ENCODE data around the gene RAB11FIP2.

RAB11FIP2 gene

GRCh38 chr10:117991701-117992100 lies 55.0 kb downstream of the RAB11FIP2 start:
- no peak for DNase-seq
- Histone ChIP-seq H3K36me3 (replicated peaks) (no peaks in the 10 kb centered on the region), H3K4me3 (ENCODE audit: low read depth, low read length) (no peak overlapping the region), H3K27me3 (replicated peaks) (no peaks in the 10 kb centered on the region), H3K27ac (no peak overlapping the region)
- in situ Hi-C loops (cut with HindIII; ENCODE audit: low pct_ligation_motif_present, low sequenced_read_pairs): no loop called here
- TF ChIP-seq CTCF (IDR thresholded peaks at IDR 0.05; ENCODE audit: low read depth, low read length, missing control alignments): no peak

- in situ Hi-C loops (cut with HindIII; ENCODE audit: low pct_ligation_motif_present, low sequenced_read_pairs): no loop called here
Observed at GRCh38 chr10:117989962-117990361, 56.8 kb downstream of the RAB11FIP2 start.

GRCh38 chr10:117988814-117989213 lies 57.9 kb downstream of the RAB11FIP2 start:
- H3K27me3 ChIP-seq (replicated peaks): no peaks in the 10 kb centered on the region
- no peak overlapping the region for H3K27ac ChIP-seq
- in situ Hi-C loops (cut with HindIII; ENCODE audit: low pct_ligation_motif_present, low sequenced_read_pairs): no loop called here
- H3K4me3 ChIP-seq (ENCODE audit: low read depth, low read length): no peak overlapping the region
- no peak for DNase-seq
- no peaks in the 10 kb centered on the region for H3K36me3 ChIP-seq (replicated peaks)
- TF ChIP-seq CTCF (IDR thresholded peaks at IDR 0.05; ENCODE audit: low read depth, low read length, missing control alignments): no peak

More at GRCh38 chr10:117989962-117990361, 56.8 kb downstream of the RAB11FIP2 start:
- Histone ChIP-seq H3K4me3 (ENCODE audit: low read depth, low read length) (no peak overlapping the region), H3K36me3 (replicated peaks) (no peaks in the 10 kb centered on the region), H3K27ac (no peak overlapping the region), H3K27me3 (replicated peaks) (no peaks in the 10 kb centered on the region)
- no peak for TF ChIP-seq CTCF (IDR thresholded peaks at IDR 0.05; ENCODE audit: low read depth, low read length, missing control alignments)
- DNase-seq: no peak

DNA sequence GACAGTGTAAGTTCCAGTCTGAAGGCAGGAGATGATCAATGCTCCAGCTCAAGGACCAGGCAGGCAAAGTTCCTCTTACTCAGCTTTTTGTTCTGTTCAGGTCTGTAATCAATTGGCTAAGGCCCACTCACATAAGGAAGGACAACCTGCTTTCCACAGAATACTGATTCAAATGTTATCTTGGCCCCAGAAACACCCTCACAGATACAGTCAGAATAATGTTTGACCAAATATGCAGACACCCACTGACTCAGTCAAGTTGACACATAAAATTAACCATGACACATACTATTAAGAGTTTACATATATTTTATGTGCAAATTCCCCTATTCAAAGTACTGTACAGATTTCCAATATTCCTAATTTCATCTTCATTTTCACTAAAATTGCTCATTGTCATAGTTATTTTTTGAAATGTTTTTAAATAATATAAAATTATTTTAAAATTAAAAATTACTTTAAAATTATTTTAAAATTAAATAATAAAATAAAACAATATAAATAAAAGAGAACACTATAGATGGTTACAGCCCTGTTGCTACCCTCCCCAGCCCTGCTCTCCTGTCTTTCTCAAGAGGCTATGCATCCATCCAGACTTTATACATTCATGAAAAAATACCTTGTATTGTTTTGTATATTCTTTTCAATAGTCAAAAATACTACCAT lies 59.4 kb downstream of the RAB11FIP2 start:
- Histone ChIP-seq H3K27ac (no peak overlapping the region), H3K27me3 (replicated peaks) (no peaks in the 10 kb centered on the region), H3K4me3 (ENCODE audit: low read depth, low read length) (no peak overlapping the region), H3K36me3 (replicated peaks) (no peaks in the 10 kb centered on the region)
- DNase-seq: no peak
- in situ Hi-C loops (cut with HindIII; ENCODE audit: low pct_ligation_motif_present, low sequenced_read_pairs): no loop called here
- TF ChIP-seq CTCF (IDR thresholded peaks at IDR 0.05; ENCODE audit: low read depth, low read length, missing control alignments): no peak

DNA sequence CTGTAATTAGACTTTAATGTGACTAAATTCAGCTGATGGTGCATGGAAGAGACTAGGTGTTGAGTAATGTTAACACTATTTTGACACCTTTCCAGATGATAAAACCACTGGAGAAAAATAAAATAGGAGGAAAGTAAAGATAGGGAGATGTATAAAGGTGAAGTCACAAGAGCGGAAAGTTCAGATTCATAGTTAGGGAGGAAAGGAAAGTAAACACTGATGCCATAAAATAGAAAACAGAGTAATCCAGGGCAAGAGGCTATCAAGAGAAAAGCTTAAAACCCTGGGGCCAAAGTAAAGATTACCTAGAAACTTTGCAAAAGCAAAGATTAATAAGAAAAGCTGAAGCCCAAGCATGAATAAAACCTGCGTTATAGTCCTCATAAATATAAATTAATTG lies 62.8 kb downstream of the RAB11FIP2 start:
- H3K36me3 ChIP-seq (replicated peaks): no peaks in the 10 kb centered on the region
- no peak for DNase-seq
- no peak overlapping the region for H3K4me3 ChIP-seq (ENCODE audit: low read depth, low read length)
- H3K27ac ChIP-seq: no peak overlapping the region
- no peaks in the 10 kb centered on the region for H3K27me3 ChIP-seq (replicated peaks)
- in situ Hi-C loops (cut with HindIII; ENCODE audit: low pct_ligation_motif_present, low sequenced_read_pairs): no loop called here
- no peak for TF ChIP-seq CTCF (IDR thresholded peaks at IDR 0.05; ENCODE audit: low read depth, low read length, missing control alignments)
